HUES64 (cell line): ENCODE measurements around the gene RUFY1.

Experiments
- H3K27ac ChIP-seq: 2 replicates; pipeline ENCODE4 v1.7.0; 2013; ENCODE audit warnings: low read depth, low read length, inconsistent platforms
- H3K27me3 ChIP-seq: 2 replicates; pipeline ENCODE4 v1.6.1; 2013; ENCODE audit warnings: mild to moderate bottlenecking, low read length; ENCODE audit not compliant: insufficient read depth
- H3K36me3 ChIP-seq: 2 replicates; pipeline ENCODE4 v1.6.1; 2013; ENCODE audit warnings: mild to moderate bottlenecking, low read length; ENCODE audit not compliant: insufficient read depth
- H3K4me1 ChIP-seq: 2 replicates; pipeline ENCODE4 v1.6.1; 2013; ENCODE audit warnings: mild to moderate bottlenecking, low read length, moderate library complexity; ENCODE audit not compliant: insufficient read depth
- H3K4me3 ChIP-seq: 2 replicates; pipeline ENCODE4 v1.5.1; 2013; ENCODE audit warnings: mild to moderate bottlenecking, low read length, moderate library complexity
- H3K9ac ChIP-seq: 2 replicates; pipeline ENCODE4 v1.6.1; 2013; ENCODE audit warnings: mild to moderate bottlenecking, low read depth, low read length
- H3K9me3 ChIP-seq: 2 replicates; pipeline ENCODE4 v1.6.1; 2013; ENCODE audit warnings: low read depth, low read length; ENCODE audit not compliant: insufficient read depth
- WGBS: fragments of 150-250, 120-280 bp; methylation state at CpG from one replicate; pipeline ENCODE4 v1.1.7; 2013; ENCODE audit warnings: missing lambda C conversion rate; 5-methylcytosine and 5-hydroxymethylcytosine counted together

Gene RUFY1

GRCh38 chr5:179606071-179606909 lies 55.9 kb downstream of the RUFY1 start:
- Histone ChIP-seq H3K27ac (peak overlapping the region; percentile 41; the same call in 1 of the 2 replicates), H3K36me3 (peaks cover 82% of the 10 kb centered on the region), H3K9ac (no peak overlapping the region), H3K4me1 (no peaks in the 10 kb centered on the region), H3K9me3 (no peaks in the 10 kb centered on the region), H3K4me3 (no peak overlapping the region), H3K27me3 (no peaks in the 10 kb centered on the region)
- 95% methylated on average over 21 of the region's 21 CpGs for WGBS

GRCh38 chr5:179606910-179607159 lies 56.5 kb downstream of the RUFY1 start:
- Histone ChIP-seq H3K27ac (peak overlapping the region; percentile 41; the same call in 1 of the 2 replicates), H3K9me3 (no peaks in the 10 kb centered on the region), H3K9ac (no peak overlapping the region), H3K4me3 (no peak overlapping the region), H3K36me3 (peaks cover 84% of the 10 kb centered on the region), H3K4me1 (no peaks in the 10 kb centered on the region), H3K27me3 (no peaks in the 10 kb centered on the region)
- 96% methylated on average over 6 of the region's 6 CpGs for WGBS

GRCh38 chr5:179607160-179607931 lies 57.0 kb downstream of the RUFY1 start:
- no peaks in the 10 kb centered on the region for H3K9me3 ChIP-seq
- no peaks in the 10 kb centered on the region for H3K27me3 ChIP-seq
- no peak overlapping the region for H3K9ac ChIP-seq
- peaks cover 81% of the 10 kb centered on the region for H3K36me3 ChIP-seq
- WGBS = 84% methylated on average over 19 of the region's 19 CpGs
- H3K4me1 ChIP-seq = no peaks in the 10 kb centered on the region
- peak overlapping the region; percentile 41; the same call in 1 of the 2 replicates for H3K27ac ChIP-seq
- H3K4me3 ChIP-seq = no peak overlapping the region

GRCh38 chr5:179608131-179608581 lies 57.8 kb downstream of the RUFY1 start:
- H3K9me3 ChIP-seq = no peaks in the 10 kb centered on the region
- no peaks in the 10 kb centered on the region for H3K27me3 ChIP-seq
- no peaks in the 10 kb centered on the region for H3K4me1 ChIP-seq
- 90% methylated on average over 5 of the region's 5 CpGs for WGBS
- H3K27ac ChIP-seq = no peak overlapping the region; the same call in 1 of the 2 replicates
- peaks cover 84% of the 10 kb centered on the region for H3K36me3 ChIP-seq
- no peak overlapping the region for H3K9ac ChIP-seq
- no peak overlapping the region for H3K4me3 ChIP-seq

GRCh38 chr5:179609834-179610108 lies 59.4 kb downstream of the RUFY1 start:
- Histone ChIP-seq H3K4me1 (no peaks in the 10 kb centered on the region), H3K9me3 (no peaks in the 10 kb centered on the region), H3K4me3 (no peak overlapping the region), H3K27me3 (no peaks in the 10 kb centered on the region), H3K9ac (no peak overlapping the region), H3K27ac (peak overlapping the region; percentile 43; the same call in 1 of the 2 replicates), H3K36me3 (peaks cover 91% of the 10 kb centered on the region)
- 93% methylated on average over 8 of the region's 8 CpGs for WGBS

GRCh38 chr5:179610109-179610902 lies 60.0 kb downstream of the RUFY1 start:
- Histone ChIP-seq H3K9ac (no peak overlapping the region), H3K4me1 (no peaks in the 10 kb centered on the region), H3K4me3 (no peak overlapping the region), H3K27me3 (no peaks in the 10 kb centered on the region), H3K9me3 (no peaks in the 10 kb centered on the region), H3K36me3 (peaks cover 91% of the 10 kb centered on the region), H3K27ac (peak overlapping the region; percentile 43; the same call in 1 of the 2 replicates)
- 94% methylated on average over 23 of the region's 23 CpGs for WGBS

- no peaks in the 10 kb centered on the region for H3K27me3 ChIP-seq
- H3K9ac ChIP-seq = no peak overlapping the region
- peaks cover 91% of the 10 kb centered on the region for H3K36me3 ChIP-seq
- no peaks in the 10 kb centered on the region for H3K4me1 ChIP-seq
- no peak overlapping the region for H3K27ac ChIP-seq
- H3K9me3 ChIP-seq = no peaks in the 10 kb centered on the region
- H3K4me3 ChIP-seq = no peak overlapping the region
These were observed 60.5 kb downstream of the RUFY1 start for GRCh38 chr5:179610903-179611265.

GRCh38 chr5:179612577-179613459 lies 62.5 kb downstream of the RUFY1 start:
- Histone ChIP-seq H3K9ac (no peak overlapping the region), H3K27ac (no peak overlapping the region; the same call in 1 of the 2 replicates), H3K4me1 (no peaks in the 10 kb centered on the region), H3K4me3 (no peak overlapping the region), H3K36me3 (peaks cover 91% of the 10 kb centered on the region), H3K9me3 (no peaks in the 10 kb centered on the region), H3K27me3 (no peaks in the 10 kb centered on the region)
- 93% methylated on average over 21 of the region's 21 CpGs for WGBS

GRCh38 chr5:179613460-179614071 lies 63.2 kb downstream of the RUFY1 start:
- H3K9me3 ChIP-seq = no peaks in the 10 kb centered on the region
- H3K4me1 ChIP-seq = no peaks in the 10 kb centered on the region
- H3K27ac ChIP-seq = peak overlapping the region; percentile 58
- 89% methylated on average over 8 of the region's 8 CpGs for WGBS
- H3K4me3 ChIP-seq = no peak overlapping the region
- no peaks in the 10 kb centered on the region for H3K27me3 ChIP-seq
- H3K9ac ChIP-seq = no peak overlapping the region
- H3K36me3 ChIP-seq = peaks cover 92% of the 10 kb centered on the region

- Histone ChIP-seq H3K27ac (no peak overlapping the region), H3K9me3 (no peaks in the 10 kb centered on the region), H3K4me3 (no peak overlapping the region), H3K9ac (no peak overlapping the region), H3K36me3 (peaks cover 97% of the 10 kb centered on the region), H3K27me3 (no peaks in the 10 kb centered on the region), H3K4me1 (peaks cover 10% of the 10 kb centered on the region)
- WGBS = 95% methylated on average over 8 of the region's 8 CpGs
These were observed 64.4 kb downstream of the RUFY1 start for GRCh38 chr5:179614745-179615144.
